Midbrain (tissue), 1 donor: ENCODE data around the gene CFAP58.
"Not testable (repeated sequence)": the region's sequence is repeated elsewhere in the genome, so short reads cannot be mapped to it uniquely, and the experiment has no call there.

Experiments used
- DNase-seq: peaks from one replicate; lab custom pipeline; 2025; lab: John Stamatoyannopoulos, UW

The CFAP58 gene

DNA sequence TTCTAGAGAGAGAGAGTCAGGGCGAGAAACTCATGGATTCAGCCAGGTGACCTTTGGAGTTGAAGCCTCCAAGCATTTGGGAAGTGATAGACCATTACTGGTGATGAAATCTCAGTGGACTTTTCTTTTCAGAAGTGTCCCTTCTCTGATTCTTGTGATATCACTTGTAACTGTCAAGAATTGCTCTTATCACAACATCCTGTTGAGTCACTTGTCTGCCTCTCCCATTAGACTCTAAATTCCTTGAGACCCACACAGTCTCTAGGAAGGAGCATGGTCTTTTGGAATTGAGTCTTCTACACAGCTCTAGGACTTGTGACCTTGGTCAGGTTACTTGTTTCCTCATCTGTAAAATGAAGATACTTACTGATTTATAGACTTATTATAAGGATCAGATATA, 81.0 kb downstream of the CFAP58 start:
- no peak for DNase-seq

DNA sequence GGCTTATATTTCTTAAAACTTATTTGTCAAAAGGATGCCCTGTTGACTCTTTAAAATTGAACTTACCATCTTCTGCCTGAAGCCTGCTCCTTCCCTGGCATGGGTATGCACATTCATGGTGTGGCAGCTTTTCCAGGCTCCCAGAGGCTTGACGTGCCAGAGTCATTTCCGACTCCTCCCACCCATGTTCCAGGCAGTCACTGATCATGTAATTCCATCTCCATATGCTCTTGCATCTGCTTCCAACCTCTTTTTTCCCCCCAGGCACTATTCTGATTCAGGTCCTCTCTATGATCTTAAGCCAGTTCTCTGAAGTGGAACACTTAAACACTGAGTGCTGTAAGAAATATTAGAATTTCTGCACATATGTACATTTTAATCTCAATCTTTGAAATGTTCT, 82.2 kb downstream of the CFAP58 start:
- DNase-seq = no peak

DNA sequence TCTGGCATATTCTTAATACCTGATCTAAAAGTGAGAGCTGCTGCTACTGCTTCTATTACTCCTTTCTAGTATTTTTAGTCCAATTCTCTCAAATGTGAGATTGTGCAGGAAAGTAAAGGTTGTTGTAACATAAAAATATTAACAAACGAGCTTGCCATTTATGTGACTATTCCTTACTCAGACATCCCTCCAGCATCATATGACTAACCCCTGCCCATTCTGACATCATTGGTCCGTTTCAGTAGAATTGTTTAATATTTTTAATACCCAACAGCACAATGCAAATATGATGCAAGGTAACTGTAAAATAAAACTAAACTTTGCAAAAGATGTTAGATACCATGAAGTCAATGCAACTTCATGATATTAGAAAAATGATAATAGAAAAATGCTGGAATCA, 83.6 kb downstream of the CFAP58 start:
- DNase-seq = no peak

- no peak for DNase-seq
Observed at GRCh38 chr10:104440221-104440620, 86.6 kb downstream of the CFAP58 start.

GRCh38 chr10:104441329-104442000, 87.8 kb downstream of the CFAP58 start:
- DNase-seq = no peak

- DNase-seq = no peak
Observed at GRCh38 chr10:104445359-104445758, 91.7 kb downstream of the CFAP58 start.

- DNase-seq = no peak
Observed at GRCh38 chr10:104446151-104446550, 92.5 kb downstream of the CFAP58 start.

GRCh38 chr10:104447331-104447730, 93.7 kb downstream of the CFAP58 start:
- no peak for DNase-seq

DNA sequence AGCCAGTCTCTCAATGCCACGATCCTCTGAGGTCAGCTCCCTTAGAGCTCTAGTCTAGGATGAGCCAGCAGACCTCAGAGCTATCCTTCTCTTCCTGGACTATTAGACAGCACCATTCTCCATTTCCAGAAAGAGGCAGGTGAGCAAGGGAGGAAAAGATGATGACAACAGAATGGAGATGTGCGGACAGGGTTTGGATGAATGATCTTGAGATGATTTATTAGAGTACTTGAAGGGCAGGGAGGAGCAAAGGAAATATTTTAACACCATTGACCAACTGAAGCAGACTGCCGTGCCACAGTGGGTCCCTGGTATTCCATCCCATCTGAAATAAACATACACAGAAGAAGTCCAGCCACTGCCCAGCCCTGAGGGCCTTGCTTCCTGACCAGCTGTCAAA, 94.3 kb downstream of the CFAP58 start:
- DNase-seq = no peak

GRCh38 chr10:104449391-104449790, 95.8 kb downstream of the CFAP58 start:
- DNase-seq = no peak

DNA sequence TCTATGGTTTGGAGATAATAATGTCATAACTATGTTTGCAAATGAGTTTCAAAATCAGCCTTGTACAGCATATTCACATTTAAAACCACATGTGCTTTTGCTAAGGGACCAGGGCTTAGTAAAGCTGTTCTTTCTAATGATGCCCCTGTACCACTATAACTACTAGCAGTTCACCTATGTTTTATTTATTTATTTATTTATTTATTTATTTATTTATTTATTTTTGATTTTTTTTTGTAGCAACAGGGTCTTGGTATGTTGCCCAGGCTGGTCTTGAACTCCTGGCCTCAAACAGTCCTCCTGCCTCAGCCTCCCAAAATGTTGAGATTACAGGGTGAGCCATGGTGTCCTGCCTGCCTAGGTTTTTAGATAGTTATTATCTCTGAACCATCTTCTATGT, 96.9 kb downstream of the CFAP58 start:
- no peak for DNase-seq

DNA sequence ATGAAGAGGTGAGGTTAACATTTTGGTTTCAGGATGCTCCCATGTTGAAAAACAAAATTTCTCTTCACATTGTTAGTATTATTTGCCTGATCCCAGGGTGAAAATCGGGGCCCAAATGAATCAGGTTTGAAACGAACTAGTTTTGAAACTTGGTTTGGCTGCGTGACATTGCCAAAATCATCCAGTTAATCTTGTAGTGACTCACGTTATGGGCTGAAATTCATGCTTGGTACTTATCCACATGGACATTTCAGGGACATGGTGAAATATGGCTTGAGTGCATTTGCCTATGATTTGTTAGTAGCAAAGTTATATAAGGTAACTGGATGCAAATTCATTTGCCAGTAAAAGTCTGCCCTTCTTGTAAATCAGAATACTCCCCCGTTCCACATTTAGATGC, 97.3 kb downstream of the CFAP58 start:
- DNase-seq = no peak

GRCh38 chr10:104452977-104453376, 99.3 kb downstream of the CFAP58 start:
- no peak for DNase-seq

DNA sequence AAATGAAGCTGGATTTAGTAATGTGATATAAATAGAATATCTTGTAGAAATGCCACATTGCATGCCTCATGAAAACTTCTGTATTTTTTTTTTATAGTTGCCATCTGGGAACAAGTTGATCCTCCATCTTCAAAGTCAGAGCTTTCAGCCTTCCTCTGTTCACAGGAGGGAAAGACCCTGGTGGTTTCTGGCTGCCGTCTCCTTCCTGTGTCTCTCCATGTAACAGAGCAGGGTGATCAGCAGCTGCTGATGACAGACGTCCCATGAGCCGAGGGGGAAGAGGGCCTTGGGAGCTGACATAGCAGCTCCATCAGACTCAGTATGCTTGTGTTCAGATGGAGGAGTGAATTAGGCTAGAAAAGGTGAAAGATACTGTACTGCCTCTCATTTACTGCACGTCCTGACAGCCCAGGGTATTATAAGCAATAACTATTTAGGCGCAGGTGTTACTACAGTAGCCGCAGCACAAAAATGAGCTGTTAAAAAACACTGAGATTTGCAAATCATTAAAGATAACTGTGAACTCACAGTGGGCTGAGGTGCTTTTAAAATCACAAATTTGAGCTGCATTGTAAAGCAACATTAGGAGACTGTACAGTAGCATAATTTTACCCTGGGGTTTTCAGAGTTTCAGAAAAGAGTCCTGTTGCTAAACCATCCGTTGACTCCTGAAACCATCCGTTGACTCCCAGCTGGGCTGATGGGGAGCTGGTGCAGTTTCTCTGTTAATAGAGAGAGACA, 103.3 kb downstream of the CFAP58 start:
- no peak for DNase-seq

DNA sequence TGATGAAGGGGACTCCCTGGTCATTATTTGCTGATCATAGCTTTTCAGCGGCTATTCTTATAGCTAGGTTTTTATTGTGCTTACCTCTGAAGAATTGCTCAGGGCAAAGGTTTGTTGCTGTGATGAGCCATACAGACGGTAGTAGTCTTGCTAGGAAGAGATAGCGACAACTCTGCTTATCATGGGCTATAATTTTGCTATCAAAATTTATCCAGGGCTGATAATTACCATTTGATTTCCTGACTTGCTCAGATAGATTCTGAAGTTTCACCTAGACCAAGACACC, 103.9 kb downstream of the CFAP58 start:
- no peak for DNase-seq

DNA sequence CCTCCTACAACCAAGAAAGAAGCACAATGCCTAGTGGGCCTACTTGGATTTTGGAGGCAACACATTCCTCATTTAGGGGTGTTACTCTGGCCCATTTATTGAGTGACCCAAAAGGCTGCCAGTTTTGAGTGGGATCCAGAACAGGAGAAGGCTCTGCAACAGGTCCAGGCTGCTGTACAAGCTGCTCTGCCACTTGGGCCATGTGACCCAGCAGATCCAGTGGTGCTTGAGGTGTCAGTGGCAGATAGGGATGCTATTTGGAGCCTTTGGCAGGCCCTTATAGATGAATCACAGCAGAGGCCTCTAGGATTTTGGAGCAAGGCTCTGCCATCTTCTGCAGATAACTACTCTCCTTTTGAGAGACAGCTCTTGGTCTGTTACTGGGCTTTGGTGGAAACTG, 111.9 kb downstream of the CFAP58 start:
- DNase-seq = not testable (repeated sequence)

GRCh38 chr10:104468818-104469217, 115.2 kb downstream of the CFAP58 start:
- DNase-seq = not testable (repeated sequence)

- no peak for DNase-seq
Observed at GRCh38 chr10:104472505-104472904, 118.9 kb downstream of the CFAP58 start.

- no peak for DNase-seq
Observed at GRCh38 chr10:104472957-104473745, 119.5 kb downstream of the CFAP58 start.

DNA sequence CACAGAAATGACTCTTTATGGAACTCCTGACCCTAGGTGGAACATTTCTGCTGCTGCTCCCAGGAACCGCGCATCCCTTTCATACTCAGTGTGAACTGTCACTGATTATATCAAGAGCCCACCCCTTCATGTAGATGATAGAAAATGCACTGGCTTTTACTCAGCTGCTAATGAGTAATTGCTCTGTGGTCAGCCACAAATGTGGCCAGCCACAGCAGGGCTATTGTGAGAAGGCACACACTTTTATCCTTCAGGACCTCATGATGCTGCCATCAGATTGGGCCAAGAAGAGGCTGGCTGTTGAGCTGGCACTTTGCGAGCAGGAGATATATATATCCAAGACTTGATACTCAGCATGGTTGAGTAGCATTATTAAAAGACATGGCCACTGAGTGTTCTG, 124.7 kb downstream of the CFAP58 start:
- no peak for DNase-seq

DNA sequence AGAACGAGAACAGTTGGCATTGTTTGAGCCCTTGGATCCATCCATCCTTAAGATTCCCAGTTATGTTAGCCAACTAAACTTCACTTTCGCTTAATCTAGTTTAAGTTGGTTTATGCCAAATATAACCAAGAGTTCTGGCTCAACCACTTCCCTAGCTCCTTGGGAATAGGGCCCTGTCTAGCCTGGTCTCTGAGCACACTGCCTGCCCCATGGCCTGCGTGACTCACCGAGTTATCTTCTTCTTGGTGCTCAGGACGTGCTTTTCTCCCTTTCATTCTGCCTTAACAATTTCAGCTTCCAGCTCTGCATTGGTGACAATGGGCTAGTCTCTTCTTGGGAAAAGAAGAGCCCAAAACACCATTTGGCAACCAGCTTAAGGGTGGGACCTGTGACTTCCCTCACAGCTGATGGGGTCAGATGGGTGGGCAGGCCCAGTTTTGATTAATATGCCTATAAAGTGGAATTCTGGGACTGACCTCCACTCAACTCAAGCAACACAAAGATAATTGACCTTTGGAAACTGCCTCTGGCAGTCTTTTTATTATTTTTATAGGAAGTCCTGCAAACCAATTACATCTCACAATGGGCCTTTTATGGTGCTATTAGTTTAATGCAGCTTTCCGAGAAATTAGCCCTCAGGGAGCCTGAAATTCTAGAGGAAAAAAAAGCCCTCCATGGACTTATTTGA, 126.4 kb downstream of the CFAP58 start:
- DNase-seq = no peak

DNA sequence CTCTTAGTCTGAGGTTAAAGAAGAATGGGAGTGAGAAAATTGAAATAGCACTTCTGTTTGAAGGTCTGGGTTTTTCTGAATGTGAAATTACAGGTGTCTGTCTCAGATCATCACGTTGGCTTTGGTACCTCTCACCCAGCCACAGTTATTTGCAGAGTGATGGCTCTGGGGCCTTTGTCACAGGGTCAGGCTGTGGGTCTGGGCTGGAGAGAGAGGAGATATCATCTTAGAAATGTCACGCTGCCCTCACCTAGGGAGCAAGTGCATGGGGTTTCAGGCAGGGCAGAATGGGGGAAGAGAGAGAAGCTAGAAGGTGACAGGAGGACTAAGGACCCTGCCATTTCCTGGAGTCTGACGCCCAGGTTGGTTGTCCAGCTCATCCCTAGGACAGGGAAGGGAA, 127.2 kb downstream of the CFAP58 start:
- no peak for DNase-seq

DNA sequence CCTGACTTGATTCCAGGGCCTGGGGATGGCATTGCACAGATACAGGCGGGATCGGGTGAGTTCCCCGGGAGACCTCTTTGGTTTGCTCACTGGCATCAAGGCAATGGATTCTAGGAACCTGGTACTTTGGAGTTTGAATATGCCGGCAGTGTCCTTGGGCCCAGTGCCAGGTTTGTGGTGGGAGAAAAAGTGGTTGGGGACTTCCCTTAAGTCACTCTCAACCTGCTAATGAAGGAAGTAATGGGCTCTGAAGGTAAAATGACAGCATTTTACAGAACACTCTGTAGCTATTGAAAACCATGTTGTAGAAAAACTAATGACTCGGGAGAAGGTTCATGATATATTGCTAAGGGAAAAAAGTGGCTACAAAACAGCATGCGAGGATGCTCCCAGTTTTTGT, 129.9 kb downstream of the CFAP58 start:
- no peak for DNase-seq
